ENCODE data around the gene UBAP2L. TPM values are rescaled to one million over a fixed set of nuclear protein-coding genes. Genes with fewer than 3 reads are reported as not detected.
"Not testable (repeated sequence)": the region's sequence is repeated elsewhere in the genome, so short reads cannot be mapped to it uniquely, and the experiment has no call there.

UBAP2L gene
- total and polyA plus RNA-seq, 2 experiments from 2014 or later, result 73.0 to 132 TPM

DNA sequence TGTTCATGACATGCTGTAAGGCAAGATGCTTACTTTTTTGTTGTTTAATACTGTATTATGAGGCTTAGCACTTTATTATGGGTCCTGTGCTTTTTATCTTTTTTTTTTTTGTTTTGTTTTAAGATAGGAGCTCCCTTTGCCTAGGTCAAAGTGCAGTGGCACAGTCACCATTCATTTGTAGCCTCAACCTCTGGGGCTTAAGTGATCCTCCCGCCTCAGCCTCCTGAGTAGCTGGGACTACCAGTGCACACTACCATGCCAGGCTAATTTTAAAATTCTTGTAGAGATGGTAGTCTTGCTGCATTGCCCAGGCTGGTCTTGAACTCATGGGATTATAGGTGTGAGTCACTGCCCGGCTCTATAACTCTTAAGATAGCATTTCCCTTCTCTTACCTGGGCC, 4.6 kb downstream of the UBAP2L start:
- Histone ChIP-seq H3F3A (ENCODE audit: insufficient read depth) (peaks cover 36% of the 10 kb centered on the region), H3K79me2 (ENCODE audit: insufficient read depth) (peaks cover 94% of the 10 kb centered on the region), H3K4me1 (ENCODE audit: insufficient read depth) (peaks cover 28% of the 10 kb centered on the region), H3K27ac (no peak overlapping the region), H2AFZ (no peak overlapping the region), H3K27me3 (replicated peaks; ENCODE audit: insufficient read depth) (no peaks in the 10 kb centered on the region), H3K9me3 (ENCODE audit: low read depth) (no peaks in the 10 kb centered on the region), H3K9ac (no peak overlapping the region), H3K36me3 (ENCODE audit: low read depth) (peaks cover 41% of the 10 kb centered on the region), H3K4me3 (no peak overlapping the region), H4K20me1 (ENCODE audit: insufficient read depth) (peaks cover 23% of the 10 kb centered on the region; the same call in 1 of the 2 replicates), H3K4me2 (ENCODE audit: unreplicated experiment) (no peak overlapping the region), H3K9me2 (ENCODE audit: insufficient read depth) (no peaks in the 10 kb centered on the region)
- in situ Hi-C loops (cut with MboI), result no loop called here
- TF ChIP-seq EZH2phosphoT487 (IDR thresholded peaks at IDR 0.05; ENCODE audit: insufficient read depth, low read depth), result no peak
- TF ChIP-seq EZH2 (IDR thresholded peaks at IDR 0.05; ENCODE audit: insufficient read depth, poor library complexity, severe bottlenecking), result no peak
- 94 to 100% methylated on average over 2 of the region's 2 CpGs for WGBS, 2 experiments (ENCODE audit: low coverage in 1 of 2, low lambda C conversion rate in 2 of 2, missing lambda C conversion rate in 2 of 2)
- DNase-seq, result no peak

DNA sequence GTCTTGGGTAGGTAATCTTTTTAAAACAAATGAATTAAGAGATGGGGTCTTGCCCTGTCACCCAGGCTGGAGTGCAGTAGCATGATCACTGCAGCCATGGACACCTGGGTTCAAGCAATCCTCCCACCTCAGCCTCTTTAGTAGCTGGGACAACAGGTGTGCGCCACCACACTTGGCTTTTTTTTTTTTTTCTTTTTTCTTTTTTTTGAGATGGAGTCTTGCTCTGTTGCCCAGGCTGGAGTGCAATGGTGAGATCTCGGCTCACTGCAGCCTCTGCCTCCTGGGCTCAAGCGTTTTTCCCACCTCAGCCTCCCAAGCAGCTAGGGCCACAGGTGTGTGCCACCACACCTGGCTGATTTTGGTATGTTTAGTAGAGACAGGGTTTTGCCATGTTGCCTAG, 10.4 kb downstream of the UBAP2L start:
- H3K4me3 ChIP-seq; H4K20me1 ChIP-seq (ENCODE audit: insufficient read depth); H3K9me3 ChIP-seq (ENCODE audit: low read depth); H3K27me3 ChIP-seq (replicated peaks; ENCODE audit: insufficient read depth); H3K4me1 ChIP-seq (ENCODE audit: insufficient read depth); H3K9me2 ChIP-seq (ENCODE audit: insufficient read depth); DNase-seq; H3K4me2 ChIP-seq (ENCODE audit: unreplicated experiment); H3K27ac ChIP-seq; H3F3A ChIP-seq (ENCODE audit: insufficient read depth); H3K9ac ChIP-seq; H2AFZ ChIP-seq; in situ Hi-C loops (cut with MboI): not testable (repeated sequence)
- peaks cover 99% of the 10 kb centered on the region for H3K79me2 ChIP-seq (ENCODE audit: insufficient read depth)
- WGBS, 2 experiments (ENCODE audit: low coverage in 1 of 2, low lambda C conversion rate in 2 of 2, missing lambda C conversion rate in 2 of 2), result 86 to 96% methylated on average over 3 of the region's 3 CpGs
- peaks cover 73% of the 10 kb centered on the region for H3K36me3 ChIP-seq (ENCODE audit: low read depth)

DNA sequence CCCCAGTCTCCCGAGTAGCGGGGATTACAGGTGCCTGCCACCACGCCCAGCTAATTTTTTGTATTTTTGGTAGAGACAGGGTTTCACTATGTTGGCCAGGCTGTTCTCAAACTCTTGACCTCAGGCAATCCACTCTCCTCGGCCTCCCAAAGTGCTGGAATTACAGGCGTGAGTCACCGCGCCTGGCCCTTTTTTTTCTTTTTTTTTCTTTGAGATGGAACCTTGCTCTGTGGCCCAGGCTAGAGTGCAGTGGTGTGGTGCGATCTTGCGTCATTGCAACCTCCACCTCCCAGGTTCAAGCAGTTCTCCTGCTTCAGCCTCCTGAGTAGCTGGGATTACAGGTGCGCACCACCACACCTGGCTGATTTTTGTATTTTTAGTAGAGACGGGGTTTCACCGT, 12.4 kb downstream of the UBAP2L start:
- in situ Hi-C loops (cut with MboI), result not testable (repeated sequence)
- H3K36me3 ChIP-seq (ENCODE audit: low read depth), result peaks cover 76% of the 10 kb centered on the region

GRCh38 chr1:154236855-154237254, 16.1 kb downstream of the UBAP2L start:
- H3K27ac ChIP-seq, result no peak overlapping the region
- no peak overlapping the region for H3K4me2 ChIP-seq (ENCODE audit: unreplicated experiment)
- no peaks in the 10 kb centered on the region for H3K9me2 ChIP-seq (ENCODE audit: insufficient read depth)
- peaks cover 58% of the 10 kb centered on the region for H3K36me3 ChIP-seq (ENCODE audit: low read depth)
- H3F3A ChIP-seq (ENCODE audit: insufficient read depth), result peaks cover 25% of the 10 kb centered on the region
- in situ Hi-C loops (cut with MboI), result no loop called here
- DNase-seq, result no peak
- H3K27me3 ChIP-seq (replicated peaks; ENCODE audit: insufficient read depth), result no peaks in the 10 kb centered on the region
- no peak for TF ChIP-seq EZH2 (IDR thresholded peaks at IDR 0.05; ENCODE audit: insufficient read depth, poor library complexity, severe bottlenecking)
- no peak for TF ChIP-seq EZH2phosphoT487 (IDR thresholded peaks at IDR 0.05; ENCODE audit: insufficient read depth, low read depth)
- no peak overlapping the region for H3K9ac ChIP-seq
- H3K79me2 ChIP-seq (ENCODE audit: insufficient read depth), result peaks cover 100% of the 10 kb centered on the region
- H4K20me1 ChIP-seq (ENCODE audit: insufficient read depth), result 0 out of 2 replicates have a peak, but pooled peaks cover 7% of the 10 kb centered on the region
- no peaks in the 10 kb centered on the region for H3K9me3 ChIP-seq (ENCODE audit: low read depth)
- WGBS, 2 experiments (ENCODE audit: low coverage in 1 of 2, low lambda C conversion rate in 2 of 2, missing lambda C conversion rate in 2 of 2), result 85 to 95% methylated on average over 4 of the region's 4 CpGs
- no peak overlapping the region for H3K4me3 ChIP-seq
- no peak overlapping the region for H2AFZ ChIP-seq
- no peaks in the 10 kb centered on the region for H3K4me1 ChIP-seq (ENCODE audit: insufficient read depth)

More for the DNA sequence above, 12.4 kb downstream of the UBAP2L start:
- H3K4me2 ChIP-seq (ENCODE audit: unreplicated experiment); H3K27me3 ChIP-seq (replicated peaks; ENCODE audit: insufficient read depth); H3K9me2 ChIP-seq (ENCODE audit: insufficient read depth); H2AFZ ChIP-seq; H3K27ac ChIP-seq; DNase-seq; H3K4me1 ChIP-seq (ENCODE audit: insufficient read depth); H3K9me3 ChIP-seq (ENCODE audit: low read depth); H4K20me1 ChIP-seq (ENCODE audit: insufficient read depth); H3K4me3 ChIP-seq; H3K9ac ChIP-seq; H3F3A ChIP-seq (ENCODE audit: insufficient read depth): not testable (repeated sequence)
- H3K79me2 ChIP-seq (ENCODE audit: insufficient read depth), result peaks cover 99% of the 10 kb centered on the region
- 93 to 96% methylated on average over 9 to 12 of the region's 12 CpGs for WGBS, 2 experiments (ENCODE audit: low coverage in 1 of 2, low lambda C conversion rate in 2 of 2, missing lambda C conversion rate in 2 of 2)

GRCh38 chr1:154237435-154237834, 16.7 kb downstream of the UBAP2L start:
- Histone ChIP-seq H3K27ac (no peak overlapping the region), H3K4me2 (ENCODE audit: unreplicated experiment) (no peak overlapping the region), H3F3A (ENCODE audit: insufficient read depth) (peaks cover 30% of the 10 kb centered on the region), H3K4me1 (ENCODE audit: insufficient read depth) (no peaks in the 10 kb centered on the region), H3K27me3 (replicated peaks; ENCODE audit: insufficient read depth) (no peaks in the 10 kb centered on the region), H3K36me3 (ENCODE audit: low read depth) (peaks cover 63% of the 10 kb centered on the region), H3K9me2 (ENCODE audit: insufficient read depth) (no peaks in the 10 kb centered on the region), H2AFZ (no peak overlapping the region), H3K79me2 (ENCODE audit: insufficient read depth) (peaks cover 100% of the 10 kb centered on the region), H3K9me3 (ENCODE audit: low read depth) (no peaks in the 10 kb centered on the region), H4K20me1 (ENCODE audit: insufficient read depth) (0 out of 2 replicates have a peak, but pooled peaks cover 7% of the 10 kb centered on the region), H3K9ac (no peak overlapping the region), H3K4me3 (no peak overlapping the region)
- no peak for TF ChIP-seq EZH2phosphoT487 (IDR thresholded peaks at IDR 0.05; ENCODE audit: insufficient read depth, low read depth)
- no peak for TF ChIP-seq EZH2 (IDR thresholded peaks at IDR 0.05; ENCODE audit: insufficient read depth, poor library complexity, severe bottlenecking)
- in situ Hi-C loops (cut with MboI), result no loop called here
- WGBS, 2 experiments (ENCODE audit: low coverage in 1 of 2, low lambda C conversion rate in 2 of 2, missing lambda C conversion rate in 2 of 2), result 96% methylated on average over 2 of the region's 2 CpGs
- no peak for DNase-seq
